ENCODE measurements around the gene EFEMP2.

Gene EFEMP2

GRCh38 chr11:65826984-65827735 is 45.4 kb downstream of the EFEMP2 start:
- Histone ChIP-seq H3K9ac (ENCODE audit: low read length) (no peak overlapping the region), H4K20me1 (ENCODE audit: low read depth, low read length) (no peaks in the 10 kb centered on the region), H3K4me3 (ENCODE audit: insufficient read depth, low read length, poor library complexity, severe bottlenecking) (no peak overlapping the region), H3F3A (ENCODE audit: insufficient read depth) (peaks cover 5% of the 10 kb centered on the region; the same call in 1 of the 2 replicates), H3K27me3 (ENCODE audit: low read length) (no peaks in the 10 kb centered on the region), H3K79me2 (ENCODE audit: insufficient read depth, low read length) (no peaks in the 10 kb centered on the region), H3K9me2 (replicated peaks; ENCODE audit: insufficient read depth, low read length) (no peaks in the 10 kb centered on the region), H3K4me2 (ENCODE audit: low read depth, low read length, poor library complexity, severe bottlenecking) (no peak overlapping the region), H2AFZ (ENCODE audit: low read depth, low read length, severe bottlenecking) (no peak overlapping the region), H3K9me3 (ENCODE audit: insufficient read depth, low read length) (no peaks in the 10 kb centered on the region), H3K36me3 (ENCODE audit: low read length) (no peaks in the 10 kb centered on the region), H3K27ac (ENCODE audit: low read depth, low read length) (no peak overlapping the region)
- TF ChIP-seq, protein P1, sequence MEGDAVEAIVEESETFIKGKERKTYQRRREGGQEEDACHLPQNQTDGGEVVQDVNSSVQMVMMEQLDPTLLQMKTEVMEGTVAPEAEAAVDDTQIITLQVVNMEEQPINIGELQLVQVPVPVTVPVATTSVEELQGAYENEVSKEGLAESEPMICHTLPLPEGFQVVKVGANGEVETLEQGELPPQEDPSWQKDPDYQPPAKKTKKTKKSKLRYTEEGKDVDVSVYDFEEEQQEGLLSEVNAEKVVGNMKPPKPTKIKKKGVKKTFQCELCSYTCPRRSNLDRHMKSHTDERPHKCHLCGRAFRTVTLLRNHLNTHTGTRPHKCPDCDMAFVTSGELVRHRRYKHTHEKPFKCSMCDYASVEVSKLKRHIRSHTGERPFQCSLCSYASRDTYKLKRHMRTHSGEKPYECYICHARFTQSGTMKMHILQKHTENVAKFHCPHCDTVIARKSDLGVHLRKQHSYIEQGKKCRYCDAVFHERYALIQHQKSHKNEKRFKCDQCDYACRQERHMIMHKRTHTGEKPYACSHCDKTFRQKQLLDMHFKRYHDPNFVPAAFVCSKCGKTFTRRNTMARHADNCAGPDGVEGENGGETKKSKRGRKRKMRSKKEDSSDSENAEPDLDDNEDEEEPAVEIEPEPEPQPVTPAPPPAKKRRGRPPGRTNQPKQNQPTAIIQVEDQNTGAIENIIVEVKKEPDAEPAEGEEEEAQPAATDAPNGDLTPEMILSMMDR (IDR thresholded peaks at IDR 0.05; ENCODE audit: insufficient read depth, low read length, poor library complexity, severe bottlenecking) = no peak
- TF ChIP-seq EZH2phosphoT487 (conservative IDR thresholded peaks at IDR 0.05; ENCODE audit: low read length) = no peak

DNA sequence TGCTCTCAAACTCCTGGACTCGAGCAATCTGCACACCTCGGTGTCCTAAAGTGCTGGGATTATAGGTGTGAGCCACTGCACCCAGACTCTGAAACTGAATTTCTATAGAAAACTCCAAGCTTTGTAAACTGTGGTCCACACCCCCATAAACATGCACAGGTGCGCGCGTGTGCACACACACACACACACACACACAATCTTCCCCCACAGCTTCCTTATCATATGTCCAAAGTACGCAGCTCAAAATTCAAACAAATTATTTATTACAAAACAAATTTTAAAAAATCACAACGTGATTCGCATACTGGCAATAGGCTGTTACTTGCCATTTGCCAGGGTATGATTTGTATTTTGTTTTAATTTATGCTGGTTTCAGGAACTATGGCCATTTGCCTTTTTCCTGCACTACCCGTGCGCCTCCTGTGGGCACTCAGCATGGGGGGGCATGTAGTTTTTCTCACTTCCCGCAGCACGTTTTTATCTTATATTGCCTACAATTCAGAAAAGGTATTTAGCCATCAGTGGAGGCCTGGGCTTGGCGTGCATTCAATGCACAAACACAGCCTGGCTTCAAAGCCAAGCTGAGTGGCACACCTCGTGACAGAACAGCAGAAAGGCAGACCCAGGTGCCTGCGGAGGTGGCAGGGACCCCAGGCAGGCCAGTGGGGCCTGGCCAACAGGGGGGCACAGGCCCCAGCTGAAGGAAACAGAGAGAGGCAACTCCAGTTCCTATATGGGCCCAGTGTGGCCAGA is 49.6 kb downstream of the EFEMP2 start:
- no peak overlapping the region for H2AFZ ChIP-seq (ENCODE audit: low read depth, low read length, severe bottlenecking)
- H3K27ac ChIP-seq (ENCODE audit: low read depth, low read length) = no peak overlapping the region
- H3K4me3 ChIP-seq (ENCODE audit: insufficient read depth, low read length, poor library complexity, severe bottlenecking) = no peak overlapping the region
- no peak for TF ChIP-seq EZH2phosphoT487 (conservative IDR thresholded peaks at IDR 0.05; ENCODE audit: low read length)
- TF ChIP-seq, protein P1 (IDR thresholded peaks at IDR 0.05; ENCODE audit: insufficient read depth, low read length, poor library complexity, severe bottlenecking) = no peak
- H3K36me3 ChIP-seq (ENCODE audit: low read length) = no peaks in the 10 kb centered on the region
- no peaks in the 10 kb centered on the region for H3K79me2 ChIP-seq (ENCODE audit: insufficient read depth, low read length)
- no peaks in the 10 kb centered on the region for H3F3A ChIP-seq (ENCODE audit: insufficient read depth)
- H3K9ac ChIP-seq (ENCODE audit: low read length) = no peak overlapping the region
- H4K20me1 ChIP-seq (ENCODE audit: low read depth, low read length) = no peaks in the 10 kb centered on the region
- no peaks in the 10 kb centered on the region for H3K27me3 ChIP-seq (ENCODE audit: low read length)
- no peaks in the 10 kb centered on the region for H3K9me2 ChIP-seq (replicated peaks; ENCODE audit: insufficient read depth, low read length)
- no peaks in the 10 kb centered on the region for H3K9me3 ChIP-seq (ENCODE audit: insufficient read depth, low read length)
- no peak overlapping the region for H3K4me2 ChIP-seq (ENCODE audit: low read depth, low read length, poor library complexity, severe bottlenecking)

DNA sequence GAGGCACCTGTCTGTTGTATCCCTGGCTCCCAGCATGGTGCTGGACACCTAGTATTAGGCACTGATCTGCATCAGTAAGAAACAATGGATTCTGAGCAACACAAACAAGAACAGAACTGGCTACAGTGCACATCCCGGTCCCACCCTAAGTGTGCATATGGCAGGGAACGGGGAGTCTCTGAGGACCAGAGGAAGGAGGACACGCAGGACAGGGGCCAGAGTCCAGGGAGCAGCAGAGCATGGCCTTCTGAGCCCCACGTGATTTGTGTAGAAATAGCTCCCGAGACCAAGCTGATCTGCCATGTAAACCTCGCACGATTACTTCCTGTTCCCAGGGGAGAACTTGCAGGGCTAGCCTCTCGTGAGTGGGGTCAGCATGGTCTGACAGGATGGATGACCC is 51.5 kb downstream of the EFEMP2 start:
- no peak overlapping the region for H3K27ac ChIP-seq (ENCODE audit: low read depth, low read length)
- H3K9ac ChIP-seq (ENCODE audit: low read length) = no peak overlapping the region
- no peaks in the 10 kb centered on the region for H3F3A ChIP-seq (ENCODE audit: insufficient read depth)
- no peak overlapping the region for H3K4me2 ChIP-seq (ENCODE audit: low read depth, low read length, poor library complexity, severe bottlenecking)
- TF ChIP-seq EZH2phosphoT487 (conservative IDR thresholded peaks at IDR 0.05; ENCODE audit: low read length) = no peak
- TF ChIP-seq, protein P1 (IDR thresholded peaks at IDR 0.05; ENCODE audit: insufficient read depth, low read length, poor library complexity, severe bottlenecking) = no peak
- H3K4me3 ChIP-seq (ENCODE audit: insufficient read depth, low read length, poor library complexity, severe bottlenecking) = no peak overlapping the region
- H2AFZ ChIP-seq (ENCODE audit: low read depth, low read length, severe bottlenecking) = no peak overlapping the region
- no peaks in the 10 kb centered on the region for H4K20me1 ChIP-seq (ENCODE audit: low read depth, low read length)
- H3K9me2 ChIP-seq (replicated peaks; ENCODE audit: insufficient read depth, low read length) = no peaks in the 10 kb centered on the region
- no peaks in the 10 kb centered on the region for H3K9me3 ChIP-seq (ENCODE audit: insufficient read depth, low read length)
- no peaks in the 10 kb centered on the region for H3K79me2 ChIP-seq (ENCODE audit: insufficient read depth, low read length)
- no peaks in the 10 kb centered on the region for H3K36me3 ChIP-seq (ENCODE audit: low read length)
- H3K27me3 ChIP-seq (ENCODE audit: low read length) = no peaks in the 10 kb centered on the region
